Astrocyte (in vitro differentiated cells and primary cell): ENCODE measurements around the gene OVCA2. TPM values are rescaled to one million over a fixed set of nuclear protein-coding genes. Genes with fewer than 3 reads are reported as not detected.

Experiments
- DNase-seq: peaks from one replicate; pipeline ENCODE4 v3.0.0-alpha.2; 2010; ENCODE audit warnings: low read depth
- FAIRE-seq: peaks from 2 replicates; lab custom pipeline; 2011; peaks lifted over from hg19 to GRCh38; lab: Jason Lieb, UNC
- H2AFZ ChIP-seq: 2 replicates; pipeline ENCODE4 v1.6.0; 2012; ENCODE audit warnings: low read depth, low read length, inconsistent platforms
- H3K27ac ChIP-seq: 2 replicates; pipeline ENCODE4 v1.5.1; 2011; ENCODE audit warnings: low read depth, low read length, inconsistent platforms
- H3K27me3 ChIP-seq: 2 replicates; pipeline ENCODE4 v1.6.0; 2011; ENCODE audit warnings: low read length, inconsistent platforms; ENCODE audit not compliant: insufficient read depth
- H3K36me3 ChIP-seq: 2 replicates; pipeline ENCODE4 v1.5.1; 2011; ENCODE audit warnings: low read length, inconsistent platforms; ENCODE audit not compliant: insufficient read depth
- H3K4me1 ChIP-seq: 2 replicates; pipeline ENCODE4 v1.5.1; 2011; ENCODE audit warnings: low read length, inconsistent platforms; ENCODE audit not compliant: insufficient read depth
- H3K4me2 ChIP-seq: 2 replicates; pipeline ENCODE4 v1.6.0; 2012; ENCODE audit warnings: low read length, inconsistent platforms
- H3K4me3 ChIP-seq: 2 replicates; pipeline ENCODE4 v1.5.1; 2011; ENCODE audit warnings: low read depth, mild to moderate bottlenecking, low read length, inconsistent platforms; ENCODE audit not compliant: insufficient read depth
- H3K79me2 ChIP-seq: 2 replicates; pipeline ENCODE4 v1.6.0; 2012; ENCODE audit warnings: mild to moderate bottlenecking, low read length, inconsistent platforms; ENCODE audit not compliant: insufficient read depth
- H3K9ac ChIP-seq: 2 replicates; pipeline ENCODE4 v1.6.0; 2012; ENCODE audit warnings: mild to moderate bottlenecking, low read length, inconsistent platforms
- H3K9me3 ChIP-seq: 2 replicates; pipeline ENCODE4 v1.5.1; 2012; ENCODE audit warnings: low read depth, mild to moderate bottlenecking, low read length, inconsistent platforms; ENCODE audit not compliant: insufficient read depth
- H4K20me1 ChIP-seq: 2 replicates; pipeline ENCODE4 v1.6.0; 2012; ENCODE audit warnings: low read length, inconsistent platforms; ENCODE audit not compliant: insufficient read depth
- H3K27ac Mint-ChIP-seq: one replicate; pipeline ENCODE4 v1.8.0; 2021; ENCODE audit warnings: mild to moderate bottlenecking, mixed read lengths; ENCODE audit not compliant: unreplicated experiment
- H3K27me3 Mint-ChIP-seq: one replicate; pipeline ENCODE4 v1.8.0; 2021; ENCODE audit warnings: low read depth, mixed read lengths; ENCODE audit not compliant: unreplicated experiment
- H3K36me3 Mint-ChIP-seq: one replicate; pipeline ENCODE4 v1.8.0; 2021; ENCODE audit warnings: low read depth, mixed read lengths; ENCODE audit not compliant: unreplicated experiment
- H3K4me1 Mint-ChIP-seq: one replicate; pipeline ENCODE4 v1.8.0; 2021; ENCODE audit warnings: low read depth, mixed read lengths; ENCODE audit not compliant: unreplicated experiment
- H3K4me3 Mint-ChIP-seq: one replicate; pipeline ENCODE4 v1.8.0; 2021; ENCODE audit warnings: mild to moderate bottlenecking, moderate library complexity, mixed read lengths; ENCODE audit not compliant: unreplicated experiment
- H3K9me3 Mint-ChIP-seq: one replicate; pipeline ENCODE4 v1.8.0; 2021; ENCODE audit warnings: mild to moderate bottlenecking, mixed read lengths; ENCODE audit not compliant: unreplicated experiment
- CTCF ChIP-seq: IDR thresholded peaks from 2 replicates; pipeline ENCODE4 v1.5.1; 2011; ENCODE audit warnings: low read depth, mild to moderate bottlenecking, inconsistent platforms, low read length, moderate library complexity; ENCODE audit not compliant: insufficient read depth
- EZH2 ChIP-seq: IDR thresholded peaks from 2 replicates; pipeline ENCODE4 v1.6.1; 2012; ENCODE audit warnings: mild to moderate bottlenecking, low read length, inconsistent platforms; ENCODE audit not compliant: insufficient read depth
- total RNA-seq: library from RNA; stranded (reverse); gene quantifications from 2 replicates; pipeline ENCODE4 v1.2.1, GENCODE V29; 2021

Gene OVCA2
- total RNA-seq, 1 donor from 2014 or later = 36.8 TPM

- H3K27ac ChIP-seq = no peak overlapping the region
- FAIRE-seq (no peak), DNase-seq (no peak)
- no peaks in the 10 kb centered on the region for H3K79me2 ChIP-seq
- H3K36me3 ChIP-seq = no peaks in the 10 kb centered on the region
- H3K4me2 ChIP-seq = no peak overlapping the region
- Mint-ChIP-seq H3K9me3 (peaks cover 5% of the 10 kb centered on the region), H3K4me1 (peaks cover 4% of the 10 kb centered on the region), H3K27ac (no peak overlapping the region), H3K36me3 (no peaks in the 10 kb centered on the region), H3K27me3 (no peaks in the 10 kb centered on the region), H3K4me3 (no peak overlapping the region)
- no peak overlapping the region for H3K9ac ChIP-seq
- H2AFZ ChIP-seq = no peak overlapping the region
- no peaks in the 10 kb centered on the region for H3K9me3 ChIP-seq
- TF ChIP-seq EZH2 = no peak
- TF ChIP-seq CTCF = no peak
- peaks cover 9% of the 10 kb centered on the region for H3K4me1 ChIP-seq
- H4K20me1 ChIP-seq = no peaks in the 10 kb centered on the region
- H3K27me3 ChIP-seq = no peaks in the 10 kb centered on the region
- no peak overlapping the region for H3K4me3 ChIP-seq
Measured at GRCh38 chr17:2003525-2003924, 38.3 kb upstream of the OVCA2 start.

DNA sequence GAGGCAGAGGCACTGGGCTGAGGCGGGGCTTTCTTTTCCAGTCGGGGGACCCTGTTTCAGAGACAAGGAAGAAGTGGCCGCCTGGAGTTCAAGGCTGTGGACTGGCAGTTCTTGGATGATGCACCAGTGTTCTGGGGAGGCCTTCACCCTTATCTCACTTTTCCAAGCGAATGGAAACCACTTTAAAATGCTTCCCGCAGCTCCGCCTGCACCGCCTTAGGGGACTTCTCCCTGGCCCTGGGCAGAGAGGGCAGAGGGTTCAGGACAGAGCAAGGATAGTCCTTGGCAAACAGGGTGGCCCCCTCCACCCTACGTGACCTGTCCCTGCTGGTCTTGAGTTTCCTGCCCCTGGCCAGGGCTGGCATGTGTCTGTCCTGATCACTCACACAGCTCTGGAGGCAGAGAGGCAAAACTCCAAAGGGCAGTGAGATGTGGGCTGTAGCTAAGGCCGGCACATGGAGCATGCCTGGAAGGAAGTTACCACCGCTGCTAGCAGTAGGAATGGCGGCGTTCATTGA lies 37.3 kb upstream of the OVCA2 start:
- no peaks in the 10 kb centered on the region for H3K27me3 Mint-ChIP-seq
- Histone ChIP-seq H3K9ac (no peak overlapping the region), H4K20me1 (no peaks in the 10 kb centered on the region), H3K4me2 (no peak overlapping the region), H3K79me2 (no peaks in the 10 kb centered on the region), H3K4me3 (no peak overlapping the region), H3K9me3 (no peaks in the 10 kb centered on the region), H3K27me3 (no peaks in the 10 kb centered on the region), H3K4me1 (peaks cover 6% of the 10 kb centered on the region), H2AFZ (no peak overlapping the region), H3K36me3 (no peaks in the 10 kb centered on the region), H3K27ac (no peak overlapping the region)
- no peak for TF ChIP-seq CTCF
- TF ChIP-seq EZH2 = no peak
- no peaks in the 10 kb centered on the region for H3K9me3 Mint-ChIP-seq
- no peak overlapping the region for H3K27ac Mint-ChIP-seq
- H3K4me3 Mint-ChIP-seq = no peak overlapping the region
- no peak for FAIRE-seq
- DNase-seq = no peak
- H3K4me1 Mint-ChIP-seq = peaks cover 1% of the 10 kb centered on the region
- H3K36me3 Mint-ChIP-seq = no peaks in the 10 kb centered on the region

DNA sequence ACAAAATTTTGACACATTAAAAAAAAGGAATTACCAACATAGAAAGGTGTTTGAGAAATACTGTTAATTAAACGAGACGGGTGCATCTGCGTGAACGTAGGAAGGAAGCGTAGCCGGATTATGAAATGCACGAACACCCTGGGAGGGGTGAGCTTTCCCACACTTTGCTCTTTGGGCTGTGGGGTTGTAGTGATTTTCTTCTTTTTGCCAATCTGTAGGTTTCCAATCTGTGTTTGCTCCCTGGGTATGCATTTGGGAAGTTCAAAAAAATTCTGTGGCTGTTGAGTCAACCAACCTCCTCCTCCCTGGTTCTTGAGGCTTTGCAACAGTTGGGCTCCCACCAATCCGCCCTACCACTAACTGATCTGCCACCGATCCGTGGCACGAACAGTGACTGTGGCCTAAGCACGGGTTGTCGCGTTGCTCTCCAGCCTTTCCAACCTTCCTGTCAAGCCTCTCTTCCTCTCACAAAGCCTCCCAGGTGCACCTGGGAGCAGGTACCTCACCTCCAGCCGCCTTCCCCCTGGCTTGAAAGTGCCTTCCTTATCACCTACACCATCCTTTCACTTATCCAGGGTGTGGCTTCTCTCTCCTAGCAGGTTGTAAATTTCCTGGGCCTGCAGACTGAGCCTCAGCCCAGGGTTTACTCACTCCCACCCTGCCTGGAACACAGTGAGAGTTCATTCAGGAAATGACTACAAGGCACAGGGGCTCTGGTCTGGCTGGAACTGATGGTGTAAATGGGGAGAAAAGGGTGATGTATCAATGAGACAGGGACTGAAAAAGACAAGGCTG lies 33.3 kb upstream of the OVCA2 start:
- H3K27ac Mint-ChIP-seq = no peak overlapping the region
- DNase-seq (no peak), FAIRE-seq (no peak)
- H3K27me3 Mint-ChIP-seq = peaks cover 2% of the 10 kb centered on the region
- H4K20me1 ChIP-seq = no peaks in the 10 kb centered on the region
- H3K36me3 ChIP-seq = no peaks in the 10 kb centered on the region
- no peaks in the 10 kb centered on the region for H3K27me3 ChIP-seq
- H3K79me2 ChIP-seq = no peaks in the 10 kb centered on the region
- H3K4me1 Mint-ChIP-seq = peaks cover 9% of the 10 kb centered on the region
- no peaks in the 10 kb centered on the region for H3K9me3 ChIP-seq
- no peak overlapping the region for H3K4me3 ChIP-seq
- no peak overlapping the region for H3K4me2 ChIP-seq
- no peak overlapping the region for H2AFZ ChIP-seq
- peaks cover 2% of the 10 kb centered on the region for H3K36me3 Mint-ChIP-seq
- no peak overlapping the region for H3K27ac ChIP-seq
- TF ChIP-seq CTCF = no peak
- no peak for TF ChIP-seq EZH2
- H3K9ac ChIP-seq = no peak overlapping the region
- peaks cover 8% of the 10 kb centered on the region for H3K9me3 Mint-ChIP-seq
- H3K4me1 ChIP-seq = peaks cover 11% of the 10 kb centered on the region
- no peak overlapping the region for H3K4me3 Mint-ChIP-seq
